HEK293T (cell line): Measurements from ENCODE around the gene FPGS.

Source experiments
- ARNT ChIP-seq: fragments of 450-650 bp; IDR thresholded peaks from 2 replicates; pipeline ENCODE4 v1.6.1; 2017; ENCODE audit warnings: mild to moderate bottlenecking
- BHLHE40 ChIP-seq: fragments of 450-650 bp; IDR thresholded peaks from 2 replicates; pipeline ENCODE4 v1.6.1; 2016; ENCODE audit warnings: mild to moderate bottlenecking, moderate library complexity, borderline replicate concordance
- CTBP1 ChIP-seq: fragments of 450-650 bp; IDR thresholded peaks from 2 replicates; pipeline ENCODE4 v1.6.1; 2016; ENCODE audit warnings: borderline replicate concordance
- ELF4 ChIP-seq: fragments of 450-650 bp; IDR thresholded peaks from 2 replicates; pipeline ENCODE4 v1.6.1; 2017; ENCODE audit warnings: antibody characterized with exemption
- FOXA1 ChIP-seq: fragments of 450-650 bp; IDR thresholded peaks from 2 replicates; pipeline ENCODE4 v1.6.1; 2016; ENCODE audit warnings: mild to moderate bottlenecking
- FOXK2 ChIP-seq: fragments of 450-650 bp; IDR thresholded peaks from 2 replicates; pipeline ENCODE4 v1.6.1; 2016; ENCODE audit warnings: mild to moderate bottlenecking
- FOXM1 ChIP-seq: fragments of 450-650 bp; IDR thresholded peaks from 2 replicates; pipeline ENCODE4 v1.6.1; 2017; ENCODE audit warnings: mild to moderate bottlenecking, borderline replicate concordance
- HDGF ChIP-seq: fragments of 450-650 bp; IDR thresholded peaks from 2 replicates; pipeline ENCODE4 v1.6.1; 2017; ENCODE audit warnings: antibody characterized with exemption, borderline replicate concordance
- L3MBTL2 ChIP-seq: fragments of 450-650 bp; conservative IDR thresholded peaks from 2 replicates; pipeline ENCODE4 v1.6.1; 2016; ENCODE audit warnings: mild to moderate bottlenecking
- LEF1 ChIP-seq: fragments of 450-650 bp; IDR thresholded peaks from 2 replicates; pipeline ENCODE4 v1.6.1; 2017; ENCODE audit warnings: mild to moderate bottlenecking, borderline replicate concordance
- NFRKB ChIP-seq: fragments of 450-650 bp; IDR thresholded peaks from 2 replicates; pipeline ENCODE4 v1.6.1; 2016; ENCODE audit warnings: mild to moderate bottlenecking, moderate library complexity
- SP1 ChIP-seq: fragments of 450-650 bp; IDR thresholded peaks from 2 replicates; pipeline ENCODE4 v1.6.1; 2017
- TARDBP ChIP-seq: fragments of 450-650 bp; IDR thresholded peaks from 2 replicates; pipeline ENCODE4 v1.6.1; 2016
- ZNF384 ChIP-seq: fragments of 450-650 bp; IDR thresholded peaks from 2 replicates; pipeline ENCODE4 v1.6.1; 2016

GRCh38 chr9:127761061-127761460 is 41.6 kb upstream of the FPGS start:
- TF ChIP-seq FOXK2 (no peak), FOXM1 (no peak), CTBP1 (no peak), SP1 (no peak), FOXA1 (no peak), ELF4 (no peak), L3MBTL2 (no peak), NFRKB (no peak), LEF1 (no peak), HDGF (no peak), ZNF384 (no peak), BHLHE40 (no peak), TARDBP (no peak), ARNT (no peak)
